Left ventricle myocardium inferior (tissue), 1 donor: ENCODE results near the gene UMODL1. TPM values are rescaled to one million over a fixed set of nuclear protein-coding genes. Genes with fewer than 3 reads are reported as not detected.

Experiments
- DNase-seq: peaks from one replicate; pipeline ENCODE4 v3.0.0-alpha.2; 2020
- H3K27ac ChIP-seq: fragments of 200-600 bp; replicated peaks from 2 replicates; pipeline ENCODE4 v1.8.0; 2021
- H3K27me3 ChIP-seq: fragments of 200-600 bp; 2 replicates; pipeline ENCODE4 v1.8.0; 2021; ENCODE audit warnings: low read depth
- H3K36me3 ChIP-seq: fragments of 200-600 bp; 2 replicates; pipeline ENCODE4 v1.8.0; 2021
- H3K4me1 ChIP-seq: fragments of 200-600 bp; 2 replicates; pipeline ENCODE4 v1.8.0; 2021
- H3K4me3 ChIP-seq: fragments of 200-600 bp; 2 replicates; pipeline ENCODE4 v1.8.0; 2021; ENCODE audit warnings: mild to moderate bottlenecking, moderate library complexity
- H3K9me3 ChIP-seq: fragments of 200-600 bp; replicated peaks from 2 replicates; pipeline ENCODE4 v1.8.0; 2021
- intact Hi-C: fragments of 100-400 bp; cut with micrococcal nuclease; formaldehyde crosslinking; loops from one replicate; pipeline ENCODE4 v1.11.0; 2022
- total RNA-seq: library from RNA; stranded (reverse); fragmentation: NEBNext Ultra II Directional; extraction: Animal tissue kit (Norgen Biotek cat#: 25700); gene quantifications from one replicate; pipeline ENCODE4 v1.2.1, GENCODE V29; 2021
- TF ChIP-seq, protein P1 (sequence below): fragments of 200-600 bp; IDR thresholded peaks from 2 replicates; pipeline ENCODE4 v1.8.0; 2021; ENCODE audit warnings: antibody characterized with exemption, mild to moderate bottlenecking, borderline replicate concordance
- donor health status: DM: no; HTN: yes; CAD: no; lungs with severe emphysema.

The UMODL1 gene
- total RNA-seq, 1 donor from 2014 or later = 0.08 TPM

DNA sequence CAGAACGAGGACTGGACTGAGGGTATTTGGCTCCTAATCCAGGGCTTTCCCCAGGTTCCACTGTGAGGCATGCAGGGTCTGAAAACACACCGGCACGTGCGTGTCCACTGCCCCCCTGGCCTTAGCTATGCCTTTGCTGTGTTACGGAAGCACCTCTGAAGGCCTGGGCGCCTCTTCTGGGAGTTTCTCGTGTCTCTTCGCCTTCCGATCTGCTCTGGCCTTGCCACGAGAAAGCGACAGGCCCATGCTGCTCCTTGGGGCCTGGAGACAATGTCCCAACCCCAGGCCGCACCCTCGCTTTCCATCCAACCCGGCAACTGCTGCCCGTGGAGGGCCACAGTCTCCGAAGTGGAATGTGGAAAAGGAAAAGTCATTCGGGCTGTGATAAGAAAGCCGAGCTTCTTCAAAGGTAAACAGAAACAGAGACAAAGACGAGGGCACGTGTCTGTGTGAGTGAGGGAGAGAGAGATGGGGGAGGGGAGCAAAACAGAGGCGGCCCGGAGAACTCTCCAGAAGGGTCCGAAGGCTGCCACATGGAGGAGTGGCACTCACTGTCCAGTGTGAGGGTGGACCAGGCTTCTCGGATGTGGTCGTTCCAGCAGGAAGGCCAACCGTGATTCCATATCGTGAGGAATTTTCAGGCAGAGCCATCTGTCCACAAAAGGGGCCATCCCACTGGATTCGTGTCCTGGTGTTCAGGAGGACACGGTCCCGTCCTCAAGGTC lies 3.4 kb upstream of the UMODL1 start:
- Histone ChIP-seq H3K4me1 (no peaks in the 10 kb centered on the region), H3K4me3 (no peak overlapping the region), H3K36me3 (no peaks in the 10 kb centered on the region), H3K9me3 (no peaks in the 10 kb centered on the region), H3K27ac (no peak overlapping the region), H3K27me3 (peaks cover 76% of the 10 kb centered on the region)
- intact Hi-C loops = no loop called here
- DNase-seq = no peak
- TF ChIP-seq, protein P1, sequence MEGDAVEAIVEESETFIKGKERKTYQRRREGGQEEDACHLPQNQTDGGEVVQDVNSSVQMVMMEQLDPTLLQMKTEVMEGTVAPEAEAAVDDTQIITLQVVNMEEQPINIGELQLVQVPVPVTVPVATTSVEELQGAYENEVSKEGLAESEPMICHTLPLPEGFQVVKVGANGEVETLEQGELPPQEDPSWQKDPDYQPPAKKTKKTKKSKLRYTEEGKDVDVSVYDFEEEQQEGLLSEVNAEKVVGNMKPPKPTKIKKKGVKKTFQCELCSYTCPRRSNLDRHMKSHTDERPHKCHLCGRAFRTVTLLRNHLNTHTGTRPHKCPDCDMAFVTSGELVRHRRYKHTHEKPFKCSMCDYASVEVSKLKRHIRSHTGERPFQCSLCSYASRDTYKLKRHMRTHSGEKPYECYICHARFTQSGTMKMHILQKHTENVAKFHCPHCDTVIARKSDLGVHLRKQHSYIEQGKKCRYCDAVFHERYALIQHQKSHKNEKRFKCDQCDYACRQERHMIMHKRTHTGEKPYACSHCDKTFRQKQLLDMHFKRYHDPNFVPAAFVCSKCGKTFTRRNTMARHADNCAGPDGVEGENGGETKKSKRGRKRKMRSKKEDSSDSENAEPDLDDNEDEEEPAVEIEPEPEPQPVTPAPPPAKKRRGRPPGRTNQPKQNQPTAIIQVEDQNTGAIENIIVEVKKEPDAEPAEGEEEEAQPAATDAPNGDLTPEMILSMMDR = no peak

GRCh38 chr21:42068256-42068545 lies 2.9 kb upstream of the UMODL1 start:
- H3K27ac ChIP-seq = no peak overlapping the region
- H3K4me1 ChIP-seq = no peaks in the 10 kb centered on the region
- H3K27me3 ChIP-seq = peaks cover 76% of the 10 kb centered on the region
- no peak for DNase-seq
- no peak overlapping the region for H3K4me3 ChIP-seq
- intact Hi-C loops = no loop called here
- H3K9me3 ChIP-seq = no peaks in the 10 kb centered on the region
- no peaks in the 10 kb centered on the region for H3K36me3 ChIP-seq
- TF ChIP-seq, protein P1 = no peak

DNA sequence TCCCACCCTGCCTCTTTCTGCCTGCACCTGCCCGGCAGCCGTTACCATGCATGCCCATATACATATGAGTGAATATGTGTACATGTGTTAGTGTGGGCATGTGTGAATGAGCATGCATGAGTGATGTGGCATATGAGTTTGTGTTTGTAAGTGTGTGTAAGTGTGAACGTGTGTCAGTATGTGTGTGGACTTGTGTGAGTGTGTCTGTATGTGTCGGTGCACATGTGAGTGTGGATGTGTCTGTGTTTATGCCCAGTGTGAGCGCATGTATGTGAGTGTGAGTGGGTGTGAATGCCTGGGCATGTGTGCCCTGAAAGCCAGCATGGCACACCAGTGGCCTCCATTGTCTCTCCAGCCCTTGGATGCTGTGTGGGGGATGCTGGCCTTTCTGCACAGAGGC lies 2.5 kb upstream of the UMODL1 start:
- H3K9me3 ChIP-seq = no peaks in the 10 kb centered on the region

DNA sequence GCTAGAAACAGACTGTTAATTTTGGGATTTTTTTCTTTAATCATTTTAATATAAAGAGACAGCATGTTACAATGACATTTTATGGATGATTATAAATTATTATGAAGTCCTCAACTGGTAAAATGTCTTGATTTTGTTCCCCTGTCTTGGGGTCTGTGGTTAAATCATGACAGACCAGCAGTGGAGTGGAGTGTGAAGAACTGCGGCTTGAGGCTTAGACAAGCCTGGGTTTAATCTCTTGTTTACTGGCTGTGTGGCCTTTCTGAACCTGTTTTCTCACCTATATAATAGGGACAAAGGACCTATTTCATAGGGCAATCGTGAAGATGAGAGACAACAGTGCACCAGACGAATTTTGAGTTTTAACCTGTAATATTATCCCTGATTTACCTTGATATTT lies 1.8 kb upstream of the UMODL1 start:
- no peak for DNase-seq
- intact Hi-C loops = no loop called here
- no peaks in the 10 kb centered on the region for H3K4me1 ChIP-seq
- H3K36me3 ChIP-seq = no peaks in the 10 kb centered on the region
- H3K27me3 ChIP-seq = peaks cover 76% of the 10 kb centered on the region
- no peaks in the 10 kb centered on the region for H3K9me3 ChIP-seq
- no peak overlapping the region for H3K27ac ChIP-seq
- no peak overlapping the region for H3K4me3 ChIP-seq
- TF ChIP-seq, protein P1 = no peak

More for the DNA sequence above, 2.5 kb upstream of the UMODL1 start:
- H3K4me3 ChIP-seq = no peak overlapping the region
- H3K36me3 ChIP-seq = no peaks in the 10 kb centered on the region
- DNase-seq = no peak
- H3K27me3 ChIP-seq = peaks cover 76% of the 10 kb centered on the region
- intact Hi-C loops = no loop called here
- H3K27ac ChIP-seq = no peak overlapping the region
- TF ChIP-seq, protein P1 = no peak
- H3K4me1 ChIP-seq = no peaks in the 10 kb centered on the region

DNA sequence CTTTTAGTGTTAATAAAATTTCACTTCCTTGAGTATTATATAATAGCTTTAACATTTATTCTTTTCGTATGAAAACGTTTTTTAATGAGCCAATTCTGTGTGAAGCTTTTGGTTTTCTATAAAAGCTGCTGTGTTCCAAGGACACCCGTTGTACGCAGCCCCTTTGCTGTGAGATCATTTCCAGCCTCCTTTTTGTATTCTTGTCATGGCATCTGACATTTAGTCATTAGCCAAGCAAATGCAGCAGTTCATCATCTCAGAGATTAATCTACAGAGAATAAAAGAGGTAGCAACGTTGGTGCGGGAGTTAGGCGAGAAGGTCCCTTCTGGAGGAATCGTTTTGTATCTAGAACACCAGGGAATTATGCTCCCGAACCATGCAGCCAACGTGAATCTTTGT lies 1.3 kb upstream of the UMODL1 start:
- H3K9me3 ChIP-seq = no peaks in the 10 kb centered on the region
- no peak overlapping the region for H3K27ac ChIP-seq
- no peak for DNase-seq
- intact Hi-C loops = no loop called here
- H3K4me1 ChIP-seq = no peaks in the 10 kb centered on the region
- TF ChIP-seq, protein P1 = no peak
- H3K27me3 ChIP-seq = peaks cover 76% of the 10 kb centered on the region
- H3K36me3 ChIP-seq = no peaks in the 10 kb centered on the region
- H3K4me3 ChIP-seq = no peak overlapping the region
